Fibroblast of gingiva (primary cell): Measurements from ENCODE around the gene BOC.
A peak's percentile ranks its signal among the peaks of the same experiment; 100 is the strongest.

Experiments used
- DNase-seq: peaks from one replicate; pipeline ENCODE4 v3.0.0-alpha.2; 2011; ENCODE audit warnings: low read depth

Gene BOC

GRCh38 chr3:113249111-113249510 lies 37.8 kb downstream of the BOC start:
- peak; percentile 72 for DNase-seq

GRCh38 chr3:113249601-113250000 lies 38.2 kb downstream of the BOC start:
- DNase-seq: no peak

GRCh38 chr3:113250566-113250965 lies 39.2 kb downstream of the BOC start:
- DNase-seq: no peak

GRCh38 chr3:113251817-113252216 lies 40.5 kb downstream of the BOC start:
- DNase-seq: no peak

GRCh38 chr3:113252553-113252952 lies 41.2 kb downstream of the BOC start:
- no peak for DNase-seq

GRCh38 chr3:113253702-113254101 lies 42.3 kb downstream of the BOC start:
- DNase-seq: no peak

- no peak for DNase-seq
Observed at GRCh38 chr3:113254171-113254947, 43.0 kb downstream of the BOC start.

- DNase-seq: peak; percentile 25
Observed at GRCh38 chr3:113255100-113255853, 43.9 kb downstream of the BOC start.

GRCh38 chr3:113255854-113256615 lies 44.7 kb downstream of the BOC start:
- DNase-seq: no peak

- DNase-seq: no peak
Observed at GRCh38 chr3:113258361-113258760, 47.0 kb downstream of the BOC start.

GRCh38 chr3:113259196-113259595 lies 47.8 kb downstream of the BOC start:
- DNase-seq: no peak

- no peak for DNase-seq
Observed at GRCh38 chr3:113261063-113261625, 49.8 kb downstream of the BOC start.

- DNase-seq: peak; percentile 81
Observed at GRCh38 chr3:113261626-113262303, 50.4 kb downstream of the BOC start.

GRCh38 chr3:113262304-113262665 lies 50.9 kb downstream of the BOC start:
- no peak for DNase-seq

GRCh38 chr3:113263020-113263419 lies 51.7 kb downstream of the BOC start:
- DNase-seq: no peak

- no peak for DNase-seq
Observed at GRCh38 chr3:113263778-113264177, 52.4 kb downstream of the BOC start.

- no peak for DNase-seq
Observed at GRCh38 chr3:113264283-113265131, 53.1 kb downstream of the BOC start.

- no peak for DNase-seq
Observed at GRCh38 chr3:113265231-113265630, 53.9 kb downstream of the BOC start.

- no peak for DNase-seq
Observed at GRCh38 chr3:113266738-113267137, 55.4 kb downstream of the BOC start.

GRCh38 chr3:113268311-113268710 lies 57.0 kb downstream of the BOC start:
- DNase-seq: no peak

GRCh38 chr3:113268942-113269341 lies 57.6 kb downstream of the BOC start:
- no peak for DNase-seq
